A673 (cell line): ENCODE data around the gene IL11. TPM values are rescaled to one million over a fixed set of nuclear protein-coding genes. Genes with fewer than 3 reads are reported as not detected.

ENCODE experiments used
- BruUV-seq: library from RNA; stranded (reverse); fragments of 400-500 nt; replicated peaks from 2 replicates; lab custom pipeline; 2021; lab: Mats Ljungman, UMichigan
- CTCF ChIA-PET: fragments of 300-600 bp; sonication (Branson Sonifier 250); formaldehyde crosslinking; loops from one replicate; lab custom pipeline; 2022; ENCODE audit warnings: antibody characterized with exemption; lab: Charles Lee
- POLR2A ChIA-PET: fragments of 300-600 bp; sonication (Branson Sonifier 250); formaldehyde crosslinking; loops from one replicate; lab custom pipeline; 2022; ENCODE audit warnings: antibody characterized with exemption; ENCODE audit not compliant: low non-redundant PET; lab: Charles Lee
- DNase-seq: peaks from one replicate; pipeline ENCODE4 v3.0.0-alpha.2; 2015; ENCODE audit warnings: low spot score
- H3K27ac ChIP-seq: fragments of 200-600 bp; sonication (generic); 2 replicates; pipeline ENCODE4 v1.5.1; 2016; ENCODE audit warnings: mixed run types, low read depth, mild to moderate bottlenecking, mixed read lengths, antibody characterized with exemption, low read length; ENCODE audit not compliant: poor library complexity, severe bottlenecking
- H3K27me3 ChIP-seq: fragments of 200-600 bp; sonication (generic); replicated peaks from 2 replicates; pipeline ENCODE4 v1.6.1; 2017; ENCODE audit warnings: mixed run types, low read depth, mild to moderate bottlenecking, mixed read lengths, antibody characterized with exemption, low read length; ENCODE audit not compliant: insufficient read depth, poor library complexity
- H3K36me3 ChIP-seq: fragments of 200-600 bp; sonication (generic); 2 replicates; pipeline ENCODE4 v1.6.1; 2016; ENCODE audit warnings: mixed run types, mild to moderate bottlenecking, mixed read lengths, antibody characterized with exemption, low read length; ENCODE audit not compliant: insufficient read depth, poor library complexity, severe bottlenecking
- H3K4me1 ChIP-seq: fragments of 200-600 bp; sonication (generic); 2 replicates; pipeline ENCODE4 v1.6.1; 2017; ENCODE audit warnings: mixed run types, mild to moderate bottlenecking, mixed read lengths, antibody characterized with exemption, low read length; ENCODE audit not compliant: insufficient read depth, poor library complexity, severe bottlenecking
- H3K4me3 ChIP-seq: fragments of 200-600 bp; sonication (generic); 2 replicates; pipeline ENCODE4 v1.5.1; 2016; ENCODE audit warnings: low read depth, mixed run types, mild to moderate bottlenecking, mixed read lengths, low read length; ENCODE audit not compliant: poor library complexity, severe bottlenecking
- H3K9me3 ChIP-seq: fragments of 200-600 bp; sonication (generic); 2 replicates; pipeline ENCODE4 v1.6.1; 2016; ENCODE audit warnings: mixed run types, low read depth, mild to moderate bottlenecking, mixed read lengths, antibody characterized with exemption, low read length; ENCODE audit not compliant: poor library complexity, severe bottlenecking
- CTCF ChIP-seq: fragments of 300-800, 200-600 bp; sonication (generic); conservative IDR thresholded peaks from 2 replicates; pipeline ENCODE4 v1.5.1; 2017; ENCODE audit warnings: low read depth, mild to moderate bottlenecking, antibody characterized with exemption, low read length, moderate library complexity, mixed read lengths
- EZH2 ChIP-seq: fragments of 200-600 bp; sonication (generic); IDR thresholded peaks from 2 replicates; pipeline ENCODE4 v1.6.1; 2017; ENCODE audit warnings: borderline replicate concordance, low read depth, mild to moderate bottlenecking, mixed read lengths, antibody characterized with exemption, low read length; ENCODE audit not compliant: poor library complexity, severe bottlenecking
- intact Hi-C: fragments of 100-400 bp; cut with micrococcal nuclease; formaldehyde crosslinking; loops from one replicate; pipeline ENCODE4 v1.10.0; 2022; ENCODE audit not compliant: unreplicated experiment
- total RNA-seq: library from RNA; stranded (reverse); gene quantifications from 2 replicates; pipeline ENCODE4 v1.2.3, GENCODE V29; 2021

Gene IL11
- total RNA-seq, 1 experiment from 2014 or later: 0.47 TPM

GRCh38 chr19:55352549-55353145, 17.6 kb downstream of the IL11 start:
- H3K4me3 ChIP-seq: no peak overlapping the region
- no peak for DNase-seq
- TF ChIP-seq EZH2 (no peak), CTCF (no peak)
- H3K27ac ChIP-seq: no peak overlapping the region
- intact Hi-C loops: no loop called here
- no peaks in the 10 kb centered on the region for H3K36me3 ChIP-seq
- no peaks in the 10 kb centered on the region for H3K9me3 ChIP-seq
- peaks cover 32% of the 10 kb centered on the region for H3K27me3 ChIP-seq
- BruUV-seq: no TSS peak
- H3K4me1 ChIP-seq: peaks cover 14% of the 10 kb centered on the region
- ChIA-PET POLR2A (no interaction called here), CTCF (no interaction called here)

GRCh38 chr19:55352040-55352439, 18.2 kb downstream of the IL11 start:
- peaks cover 32% of the 10 kb centered on the region for H3K27me3 ChIP-seq

GRCh38 chr19:55350620-55351315, 19.5 kb downstream of the IL11 start:
- DNase-seq: no peak
- Histone ChIP-seq H3K9me3 (no peaks in the 10 kb centered on the region), H3K4me1 (peaks cover 14% of the 10 kb centered on the region), H3K4me3 (no peak overlapping the region), H3K36me3 (no peaks in the 10 kb centered on the region), H3K27me3 (peaks cover 31% of the 10 kb centered on the region), H3K27ac (no peak overlapping the region)
- intact Hi-C loops: no loop called here
- ChIA-PET POLR2A (interaction anchor here (0.5 kb wide), 1 partner anchor 153 kb away, joined by 6 read pairs; no protein-coding TSS in a partner anchor), CTCF (no interaction called here)
- TF ChIP-seq CTCF (no peak), EZH2 (no peak)
- BruUV-seq: no TSS peak

More at GRCh38 chr19:55352040-55352439, 18.2 kb downstream of the IL11 start:
- peaks cover 14% of the 10 kb centered on the region for H3K4me1 ChIP-seq
- intact Hi-C loops: no loop called here
- BruUV-seq: no TSS peak
- no peak overlapping the region for H3K4me3 ChIP-seq
- H3K9me3 ChIP-seq: no peaks in the 10 kb centered on the region
- ChIA-PET CTCF (no interaction called here), POLR2A (no interaction called here)
- DNase-seq: no peak
- no peak overlapping the region for H3K27ac ChIP-seq
- H3K36me3 ChIP-seq: no peaks in the 10 kb centered on the region
- TF ChIP-seq EZH2 (no peak), CTCF (no peak)
